ENCODE measurements around the gene GPC3. TPM values are rescaled to one million over a fixed set of nuclear protein-coding genes. Genes with fewer than 3 reads are reported as not detected.

Gene GPC3
- total RNA-seq, 2 experiments from 2014 or later, result 0.14 to 0.18 TPM

- Mint-ChIP-seq H3K36me3 (no peaks in the 10 kb centered on the region), H3K4me1 (no peaks in the 10 kb centered on the region), H3K27me3 (no peaks in the 10 kb centered on the region), H3K9me3 (peaks cover 2% of the 10 kb centered on the region), H3K27ac (no peak overlapping the region), H3K4me3 (no peak overlapping the region)
- no peak for DNase-seq
Observed at GRCh38 chrX:133570549-133570948, 414.8 kb downstream of the GPC3 start.

DNA sequence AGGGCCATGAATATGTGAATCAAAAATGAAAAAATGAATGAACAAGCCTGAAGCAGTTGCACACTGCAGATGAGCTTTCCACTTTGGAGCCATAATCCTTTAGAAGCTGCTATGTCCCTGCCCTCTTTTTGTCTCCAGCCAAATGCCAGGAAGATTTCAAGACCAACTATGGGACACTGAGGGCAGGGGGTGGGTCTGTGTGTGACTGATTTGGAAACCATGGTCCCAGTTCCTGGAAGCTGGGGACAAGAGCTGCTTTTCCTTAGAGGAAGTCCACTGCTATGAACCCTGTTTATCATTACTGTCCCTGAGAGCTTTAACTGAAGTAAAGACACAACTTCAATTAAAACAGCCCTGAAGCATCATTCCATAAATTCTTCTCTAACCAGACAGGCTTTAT lies 416.2 kb downstream of the GPC3 start:
- Mint-ChIP-seq H3K36me3 (no peaks in the 10 kb centered on the region), H3K4me1 (no peaks in the 10 kb centered on the region), H3K4me3 (no peak overlapping the region)

GRCh38 chrX:133568109-133568508 lies 417.3 kb downstream of the GPC3 start:
- Mint-ChIP-seq H3K9me3 (peaks cover 2% of the 10 kb centered on the region), H3K4me1 (no peaks in the 10 kb centered on the region), H3K27ac (no peak overlapping the region), H3K4me3 (no peak overlapping the region), H3K27me3 (no peaks in the 10 kb centered on the region), H3K36me3 (no peaks in the 10 kb centered on the region)
- no peak for DNase-seq

More for the DNA sequence above, 416.2 kb downstream of the GPC3 start:
- H3K27ac Mint-ChIP-seq, result no peak overlapping the region
- peaks cover 2% of the 10 kb centered on the region for H3K9me3 Mint-ChIP-seq
- DNase-seq, result no peak
- no peaks in the 10 kb centered on the region for H3K27me3 Mint-ChIP-seq

DNA sequence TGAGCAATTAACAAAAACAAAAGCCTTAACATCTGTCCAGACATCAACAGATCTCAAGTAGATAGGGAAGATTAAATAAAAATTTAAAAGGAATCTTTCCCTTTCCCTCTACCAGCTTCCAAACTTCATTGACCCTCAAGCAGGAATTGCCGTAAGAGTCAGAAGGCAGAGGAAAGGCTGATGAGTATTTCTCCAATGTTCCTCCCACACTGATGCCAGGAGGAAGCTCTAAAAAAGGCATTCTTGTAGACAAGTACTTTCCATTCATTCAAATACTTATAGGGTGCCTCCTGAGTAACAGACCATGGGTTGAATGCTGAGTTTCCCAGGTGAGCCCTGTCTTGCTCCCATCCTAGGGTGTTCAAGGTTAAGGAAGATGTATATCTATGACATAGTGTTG lies 418.5 kb downstream of the GPC3 start:
- Mint-ChIP-seq H3K36me3 (no peaks in the 10 kb centered on the region), H3K27me3 (no peaks in the 10 kb centered on the region), H3K4me3 (no peak overlapping the region), H3K4me1 (no peaks in the 10 kb centered on the region), H3K9me3 (no peaks in the 10 kb centered on the region), H3K27ac (no peak overlapping the region)
- DNase-seq, result no peak

GRCh38 chrX:133563705-133564104 lies 421.7 kb downstream of the GPC3 start:
- no peaks in the 10 kb centered on the region for H3K4me1 Mint-ChIP-seq
- no peaks in the 10 kb centered on the region for H3K9me3 Mint-ChIP-seq
- H3K4me3 Mint-ChIP-seq, result no peak overlapping the region

GRCh38 chrX:133561251-133561650 lies 424.1 kb downstream of the GPC3 start:
- Mint-ChIP-seq H3K27me3 (peaks cover 2% of the 10 kb centered on the region), H3K27ac (no peak overlapping the region), H3K36me3 (no peaks in the 10 kb centered on the region), H3K9me3 (no peaks in the 10 kb centered on the region), H3K4me1 (no peaks in the 10 kb centered on the region), H3K4me3 (no peak overlapping the region)
- DNase-seq, result no peak

More at GRCh38 chrX:133563705-133564104, 421.7 kb downstream of the GPC3 start:
- Mint-ChIP-seq H3K27me3 (peaks cover 2% of the 10 kb centered on the region), H3K27ac (no peak overlapping the region), H3K36me3 (no peaks in the 10 kb centered on the region)
- no peak for DNase-seq

DNA sequence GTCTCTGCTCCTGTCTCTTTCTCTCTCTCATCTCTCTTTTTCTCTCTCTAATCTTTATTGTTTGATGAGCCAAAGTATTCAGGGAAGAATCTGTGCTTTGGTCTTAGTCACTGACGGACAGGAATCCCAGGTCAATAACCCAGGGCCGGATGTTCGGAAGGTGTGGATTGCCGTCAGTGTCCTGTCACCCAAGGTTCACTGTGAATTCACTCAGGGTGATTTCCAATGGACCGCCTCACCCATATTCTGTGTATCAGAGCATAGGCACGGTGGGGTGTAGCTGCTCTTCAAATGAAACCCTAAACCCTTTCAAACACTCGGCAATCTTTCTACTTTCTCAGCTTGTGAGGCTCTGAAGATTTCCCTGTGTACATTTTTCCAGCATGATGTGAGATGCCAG lies 425.5 kb downstream of the GPC3 start:
- Mint-ChIP-seq H3K27me3 (peaks cover 2% of the 10 kb centered on the region), H3K9me3 (peaks cover 2% of the 10 kb centered on the region), H3K4me1 (no peaks in the 10 kb centered on the region), H3K27ac (no peak overlapping the region), H3K36me3 (no peaks in the 10 kb centered on the region), H3K4me3 (no peak overlapping the region)
- DNase-seq, result no peak

GRCh38 chrX:133555782-133556458 lies 429.5 kb downstream of the GPC3 start:
- Mint-ChIP-seq H3K4me3 (no peak overlapping the region), H3K4me1 (no peaks in the 10 kb centered on the region), H3K9me3 (peaks cover 2% of the 10 kb centered on the region), H3K36me3 (peaks cover 2% of the 10 kb centered on the region), H3K27ac (no peak overlapping the region), H3K27me3 (peaks cover 2% of the 10 kb centered on the region)
- DNase-seq, result no peak

- no peaks in the 10 kb centered on the region for H3K27me3 Mint-ChIP-seq
- no peaks in the 10 kb centered on the region for H3K4me1 Mint-ChIP-seq
- no peak overlapping the region for H3K27ac Mint-ChIP-seq
- no peak for DNase-seq
- H3K36me3 Mint-ChIP-seq, result peaks cover 2% of the 10 kb centered on the region
- no peak overlapping the region for H3K4me3 Mint-ChIP-seq
- peaks cover 4% of the 10 kb centered on the region for H3K9me3 Mint-ChIP-seq
Observed at GRCh38 chrX:133550665-133551485, 434.5 kb downstream of the GPC3 start.

DNA sequence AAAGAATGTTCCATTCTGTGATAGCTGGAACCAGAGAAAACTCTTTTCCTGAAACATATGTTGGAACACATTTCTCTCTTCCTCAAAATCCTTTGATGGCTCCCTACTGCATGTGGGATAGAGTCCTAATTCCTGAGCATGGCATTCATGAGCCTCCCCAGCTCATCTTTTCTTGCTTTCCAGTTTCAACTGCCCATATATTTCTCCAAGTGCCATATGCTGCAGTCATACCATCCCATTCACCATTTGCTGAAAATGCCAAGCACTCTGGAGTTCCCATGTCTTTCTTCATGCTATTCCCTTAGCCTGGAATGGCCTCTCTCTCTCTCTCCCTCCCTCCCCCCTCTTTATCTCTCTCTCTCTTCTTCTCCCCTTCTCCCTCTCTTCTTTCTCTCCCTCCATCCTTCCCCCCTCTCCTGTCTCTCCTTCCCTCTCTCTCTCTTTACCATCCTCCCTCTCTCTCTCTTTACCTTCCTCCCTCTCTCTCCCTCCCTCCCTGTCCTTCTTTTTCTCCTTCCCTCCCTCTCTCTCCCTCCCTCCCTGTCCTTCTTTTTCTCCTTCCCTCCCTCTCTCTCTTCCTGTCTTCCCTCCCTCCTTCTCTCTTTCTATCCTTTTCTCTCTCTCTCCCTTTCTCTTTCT lies 436.0 kb downstream of the GPC3 start:
- Mint-ChIP-seq H3K27me3 (no peaks in the 10 kb centered on the region), H3K36me3 (peaks cover under 1% of the 10 kb centered on the region), H3K9me3 (peaks cover 2% of the 10 kb centered on the region), H3K4me1 (no peaks in the 10 kb centered on the region), H3K27ac (no peak overlapping the region), H3K4me3 (no peak overlapping the region)
- DNase-seq, result no peak

- no peaks in the 10 kb centered on the region for H3K27me3 Mint-ChIP-seq
- H3K36me3 Mint-ChIP-seq, result no peaks in the 10 kb centered on the region
- H3K4me3 Mint-ChIP-seq, result no peak overlapping the region
- no peak for DNase-seq
- H3K9me3 Mint-ChIP-seq, result peaks cover 2% of the 10 kb centered on the region
- H3K27ac Mint-ChIP-seq, result no peak overlapping the region
- H3K4me1 Mint-ChIP-seq, result no peaks in the 10 kb centered on the region
Observed at GRCh38 chrX:133546441-133546840, 439.0 kb downstream of the GPC3 start.

DNA sequence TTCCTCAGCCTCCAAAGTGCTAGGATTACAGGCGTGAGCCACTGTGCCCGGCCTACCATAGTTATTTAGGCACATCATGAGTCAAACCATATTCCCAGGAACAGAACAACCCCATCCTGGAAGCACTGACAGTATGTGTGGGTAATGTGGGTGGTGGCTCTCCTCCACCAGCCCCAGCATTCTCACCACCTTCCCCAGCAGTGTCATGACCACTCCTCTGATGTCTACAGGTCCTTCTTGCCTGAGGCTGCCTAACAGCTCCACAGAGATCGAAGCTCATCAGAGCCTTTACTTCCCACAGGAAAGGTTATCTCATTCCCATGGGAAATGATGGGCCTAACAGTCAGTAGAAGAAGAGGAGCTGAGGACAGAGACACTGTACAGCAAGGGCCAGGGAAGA lies 440.6 kb downstream of the GPC3 start:
- Mint-ChIP-seq H3K36me3 (no peaks in the 10 kb centered on the region), H3K4me1 (no peaks in the 10 kb centered on the region), H3K27ac (no peak overlapping the region), H3K9me3 (peaks cover 2% of the 10 kb centered on the region), H3K27me3 (no peaks in the 10 kb centered on the region), H3K4me3 (no peak overlapping the region)
- no peak for DNase-seq

- peaks cover 2% of the 10 kb centered on the region for H3K9me3 Mint-ChIP-seq
- no peak for DNase-seq
- H3K27me3 Mint-ChIP-seq, result no peaks in the 10 kb centered on the region
- H3K4me3 Mint-ChIP-seq, result no peak overlapping the region
- H3K4me1 Mint-ChIP-seq, result no peaks in the 10 kb centered on the region
- no peak overlapping the region for H3K27ac Mint-ChIP-seq
- H3K36me3 Mint-ChIP-seq, result no peaks in the 10 kb centered on the region
Observed at GRCh38 chrX:133544115-133544514, 441.3 kb downstream of the GPC3 start.

DNA sequence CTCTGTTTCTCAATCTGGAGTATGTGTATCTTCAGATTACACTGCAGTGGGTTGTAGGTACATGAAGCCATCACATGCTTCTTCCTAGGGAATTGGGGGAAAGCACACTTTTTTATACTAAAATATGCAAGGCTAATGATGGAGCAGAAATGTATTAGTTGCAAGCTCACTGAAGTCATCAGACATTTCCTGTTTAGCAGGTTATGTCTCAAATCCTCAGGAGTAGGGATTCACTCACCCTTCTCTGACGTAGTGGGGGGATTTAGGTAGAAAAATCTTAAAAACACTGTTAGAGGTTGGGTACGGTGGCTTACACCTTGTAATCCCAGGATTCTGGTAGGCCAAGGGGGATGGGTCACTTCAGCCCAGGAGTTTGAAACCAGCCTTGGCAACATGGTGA lies 441.7 kb downstream of the GPC3 start:
- no peak overlapping the region for H3K27ac Mint-ChIP-seq
- H3K36me3 Mint-ChIP-seq, result no peaks in the 10 kb centered on the region

GRCh38 chrX:133542476-133542875 lies 442.9 kb downstream of the GPC3 start:
- Mint-ChIP-seq H3K27ac (no peak overlapping the region), H3K4me1 (no peaks in the 10 kb centered on the region), H3K4me3 (no peak overlapping the region), H3K36me3 (no peaks in the 10 kb centered on the region), H3K27me3 (no peaks in the 10 kb centered on the region), H3K9me3 (peaks cover 2% of the 10 kb centered on the region)
- no peak for DNase-seq

More for the DNA sequence above, 441.7 kb downstream of the GPC3 start:
- H3K4me1 Mint-ChIP-seq, result no peaks in the 10 kb centered on the region
- no peak for DNase-seq
- H3K9me3 Mint-ChIP-seq, result peaks cover 2% of the 10 kb centered on the region
- no peaks in the 10 kb centered on the region for H3K27me3 Mint-ChIP-seq
- no peak overlapping the region for H3K4me3 Mint-ChIP-seq

Data from activated naive CD8-positive, alpha-beta T cell treated with anti-CD3 and anti-CD28 coated beads for 36 hours (primary cell).